22Rv1 (cell line): ENCODE results near the gene GLOD4.

ENCODE experiments used
- H3K27ac ChIP-seq: fragments of 450-650 bp; 2 replicates; pipeline ENCODE4 v1.5.1; 2017
- CTCF ChIP-seq: fragments of 450-650 bp; IDR thresholded peaks from 2 replicates; pipeline ENCODE4 v1.5.1; 2017; ENCODE audit warnings: mild to moderate bottlenecking
- ZFX ChIP-seq: fragments of 450-650 bp; IDR thresholded peaks from 2 replicates; pipeline ENCODE4 v1.6.1; 2017; ENCODE audit warnings: antibody characterized with exemption, borderline replicate concordance

Gene GLOD4

GRCh38 chr17:731644-732066 lies 50.4 kb downstream of the GLOD4 start:
- TF ChIP-seq CTCF = no peak
- TF ChIP-seq ZFX = no peak
- H3K27ac ChIP-seq = peak overlapping the region; percentile 89

- H3K27ac ChIP-seq = no peak overlapping the region
These were observed 53.2 kb downstream of the GLOD4 start for GRCh38 chr17:728911-729310.

GRCh38 chr17:726271-726919 lies 55.7 kb downstream of the GLOD4 start:
- no peak for TF ChIP-seq CTCF
- TF ChIP-seq ZFX = no peak
- H3K27ac ChIP-seq = no peak overlapping the region

More at GRCh38 chr17:728911-729310, 53.2 kb downstream of the GLOD4 start:
- TF ChIP-seq CTCF (no peak), ZFX (no peak)

GRCh38 chr17:725746-726145 lies 56.3 kb downstream of the GLOD4 start:
- H3K27ac ChIP-seq = no peak overlapping the region
- TF ChIP-seq CTCF = no peak
- TF ChIP-seq ZFX = no peak

GRCh38 chr17:725084-725483 lies 57.0 kb downstream of the GLOD4 start:
- TF ChIP-seq CTCF (no peak), ZFX (no peak)

GRCh38 chr17:721540-721937 lies 60.5 kb downstream of the GLOD4 start:
- no peak for TF ChIP-seq ZFX
- H3K27ac ChIP-seq = no peak overlapping the region

More at GRCh38 chr17:725084-725483, 57.0 kb downstream of the GLOD4 start:
- H3K27ac ChIP-seq = no peak overlapping the region

- TF ChIP-seq ZFX = no peak
- no peak for TF ChIP-seq CTCF
These were observed 61.2 kb downstream of the GLOD4 start for GRCh38 chr17:720706-721539.

More at GRCh38 chr17:720706-721539, 61.2 kb downstream of the GLOD4 start:
- H3K27ac ChIP-seq = no peak overlapping the region
